HepG2 (cell line): ENCODE measurements around the gene SIKE1.

Experiments used
- ATF3 ChIP-seq: sonication (generic); formaldehyde crosslinking; IDR thresholded peaks from 2 replicates; pipeline ENCODE4 v1.4.0; 2020; ENCODE audit warnings: missing genetic modification reagents
- FOXK2 ChIP-seq: fragments of 450-650 bp; IDR thresholded peaks from 2 replicates; pipeline ENCODE4 v1.6.1; 2016
- TBL1XR1 ChIP-seq: fragments of 150-350 bp; IDR thresholded peaks from 2 replicates; pipeline ENCODE4 v1.6.1; 2014; ENCODE audit warnings: borderline replicate concordance, low read length; ENCODE audit not compliant: partially characterized antibody
- ZBTB10 ChIP-seq: sonication (generic); formaldehyde crosslinking; IDR thresholded peaks from 2 replicates; pipeline ENCODE4 v1.4.0; 2020; ENCODE audit warnings: missing genetic modification reagents, borderline replicate concordance
- ZFX ChIP-seq: sonication (generic); formaldehyde crosslinking; IDR thresholded peaks from 2 replicates; pipeline ENCODE4 v1.4.0; 2020; ENCODE audit warnings: mild to moderate bottlenecking, low read depth, missing genetic modification reagents, moderate library complexity
- ZGPAT ChIP-seq: IDR thresholded peaks from 2 replicates; pipeline ENCODE4 v1.6.1; 2016; ENCODE audit warnings: mild to moderate bottlenecking
- ZNF512 ChIP-seq: sonication (generic); formaldehyde crosslinking; IDR thresholded peaks from 2 replicates; pipeline ENCODE4 v1.4.0; 2020; ENCODE audit warnings: mild to moderate bottlenecking, missing genetic modification reagents
- ZNF660 ChIP-seq: sonication (generic); formaldehyde crosslinking; IDR thresholded peaks from 2 replicates; pipeline ENCODE4 v1.5.1; 2020; ENCODE audit warnings: mild to moderate bottlenecking, low read depth, missing genetic modification reagents, borderline replicate concordance
- ZNF703 ChIP-seq: sonication (generic); formaldehyde crosslinking; IDR thresholded peaks from 2 replicates; pipeline ENCODE4 v1.5.1; 2020; ENCODE audit warnings: missing genetic modification reagents, mild to moderate bottlenecking, moderate library complexity, borderline replicate concordance

GRCh38 chr1:114764689-114765088 is 15.8 kb downstream of the SIKE1 start:
- TF ChIP-seq ZGPAT (no peak), ZNF512 (CRISPR knock-in tag) (no peak), ATF3 (CRISPR knock-in tag) (no peak), ZNF660 (no peak), ZFX (CRISPR knock-in tag) (no peak), ZBTB10 (no peak), FOXK2 (no peak), TBL1XR1 (no peak), ZNF703 (CRISPR knock-in tag) (no peak)
